Measurements from ENCODE around the gene SHC4.
"Not testable (repeated sequence)": the region's sequence is repeated elsewhere in the genome, so short reads cannot be mapped to it uniquely, and the experiment has no call there.

The SHC4 gene

GRCh38 chr15:48792408-48792807, 171.3 kb downstream of the SHC4 start:
- no peak for DNase-seq

DNA sequence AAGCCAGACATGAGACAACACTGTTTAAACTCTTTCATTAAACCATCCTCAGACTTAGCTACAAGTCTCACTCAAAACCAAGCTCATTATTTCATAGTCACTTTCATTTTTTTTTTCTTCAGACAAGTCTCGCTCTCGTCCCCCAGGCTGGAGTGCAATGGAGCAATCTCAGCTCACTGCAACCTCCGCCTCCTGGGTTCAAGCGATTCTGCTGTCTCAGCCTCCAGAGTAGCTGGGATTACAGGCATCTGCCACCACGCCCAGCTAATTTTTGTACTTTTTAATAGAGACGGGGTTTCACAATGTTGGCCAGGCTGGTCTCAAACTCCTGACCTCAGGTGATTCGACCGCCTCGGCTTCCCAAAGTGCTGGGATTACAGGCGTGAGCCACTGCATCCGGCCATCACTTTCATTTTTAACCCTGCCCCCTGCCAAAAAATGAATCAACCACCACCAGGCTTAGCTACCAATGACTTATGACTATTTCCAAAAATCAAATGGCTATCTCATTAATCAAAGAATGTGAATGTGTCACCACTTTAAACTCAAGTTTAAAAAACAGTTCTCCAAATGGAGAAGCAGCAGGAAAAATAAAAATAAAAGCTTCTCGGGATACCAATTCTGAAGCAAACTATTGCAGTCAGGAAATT, 173.1 kb downstream of the SHC4 start:
- not testable (repeated sequence) for DNase-seq

- no peak for DNase-seq
These were observed 178.0 kb downstream of the SHC4 start for GRCh38 chr15:48785712-48786111.

GRCh38 chr15:48785195-48785594, 178.5 kb downstream of the SHC4 start:
- no peak for DNase-seq

DNA sequence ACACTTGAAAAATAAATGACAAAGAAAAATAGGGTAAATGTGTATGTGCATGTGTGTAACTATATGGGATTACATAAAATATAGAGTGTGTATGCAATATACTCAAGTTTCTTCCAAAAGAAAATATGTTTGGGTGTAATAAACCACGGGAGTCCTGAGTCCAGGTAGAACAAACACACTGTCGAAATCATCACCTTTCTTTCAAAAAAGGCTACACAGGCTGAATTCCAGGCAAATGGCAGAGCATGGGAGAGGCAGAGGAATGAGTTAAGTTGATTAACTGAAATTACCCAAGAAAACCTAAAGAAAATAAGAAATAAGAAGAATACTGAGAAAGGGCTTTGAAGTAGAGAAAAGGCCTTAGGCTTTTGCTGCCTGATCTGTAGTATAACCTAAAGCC, 179.0 kb downstream of the SHC4 start:
- no peak for DNase-seq

GRCh38 chr15:48782911-48783310, 180.8 kb downstream of the SHC4 start:
- no peak for DNase-seq

DNA sequence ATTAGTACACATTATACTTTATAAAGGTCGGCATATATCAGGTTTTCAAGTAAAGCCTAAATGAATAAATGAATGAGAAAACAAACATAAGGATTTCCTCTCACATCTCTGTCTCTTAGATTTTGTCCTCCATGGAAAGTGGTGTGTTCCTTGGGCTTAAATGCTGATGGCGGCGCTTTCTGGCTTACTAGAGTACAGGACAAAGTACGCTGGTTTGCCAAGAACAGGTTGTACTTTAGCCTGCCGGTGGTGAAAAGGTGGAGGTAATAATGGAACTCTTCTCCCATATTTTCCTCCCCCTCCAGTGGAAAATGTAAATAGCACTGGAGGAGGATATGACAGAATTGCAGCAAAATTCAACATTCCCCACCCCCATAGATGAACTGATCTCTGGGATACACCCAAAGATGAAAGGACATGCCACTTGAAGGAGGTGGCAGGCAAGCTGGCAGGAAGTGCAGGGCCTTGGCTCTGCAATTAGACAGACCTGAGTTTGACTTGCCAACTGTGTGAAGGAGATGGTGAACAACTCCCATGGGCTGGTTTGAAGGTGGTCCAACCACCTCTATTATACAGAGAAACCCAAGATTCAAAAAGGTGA, 182.1 kb downstream of the SHC4 start:
- no peak for DNase-seq

DNA sequence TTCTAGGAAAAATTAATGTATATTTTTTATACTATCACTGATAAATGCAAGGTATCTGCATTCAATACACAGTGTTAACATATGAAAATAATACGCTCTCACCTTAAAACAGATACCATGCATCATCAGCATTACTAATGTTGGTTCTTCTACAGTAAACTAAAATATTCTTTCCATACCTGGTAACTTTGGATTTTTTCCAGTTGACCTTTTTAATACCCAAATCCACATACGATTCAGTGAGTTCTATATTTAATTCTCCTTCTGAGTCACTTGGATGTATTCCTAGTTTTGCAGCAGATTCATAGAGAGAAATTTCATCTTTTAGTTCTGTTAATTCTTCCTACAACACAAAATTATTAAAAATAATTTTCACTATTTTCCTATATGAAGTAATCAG, 182.7 kb downstream of the SHC4 start:
- no peak for DNase-seq

DNA sequence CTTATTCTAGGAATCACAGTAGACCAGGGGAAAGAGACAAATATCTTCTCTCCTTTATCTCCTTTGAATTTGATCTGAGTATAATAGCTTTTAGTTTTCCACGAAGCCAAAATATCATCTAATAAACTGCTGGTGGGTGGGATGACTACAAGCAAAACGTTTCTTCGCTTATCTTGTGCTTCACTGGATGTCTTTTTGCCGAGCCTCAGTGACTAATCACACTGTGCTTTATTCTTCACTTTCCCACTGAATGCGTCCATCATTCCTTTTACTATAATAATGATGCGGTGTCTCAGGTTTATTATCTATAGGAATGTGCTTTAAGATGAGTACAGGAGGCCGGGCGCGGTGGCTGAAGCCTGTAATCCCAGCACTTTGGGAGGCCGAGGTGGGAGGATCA, 185.4 kb downstream of the SHC4 start:
- no peak for DNase-seq

- no peak for DNase-seq
These were observed 185.9 kb downstream of the SHC4 start for GRCh38 chr15:48777645-48778330.

- no peak for DNase-seq
These were observed 188.2 kb downstream of the SHC4 start for GRCh38 chr15:48775546-48775945.

GRCh38 chr15:48774484-48774883, 189.2 kb downstream of the SHC4 start:
- DNase-seq = no peak

All from DMS 273 treated with DMSO at 0.1 percent for 48 hours (cell line).